ENCODE measurements around the gene E2F6.

The E2F6 gene

DNA sequence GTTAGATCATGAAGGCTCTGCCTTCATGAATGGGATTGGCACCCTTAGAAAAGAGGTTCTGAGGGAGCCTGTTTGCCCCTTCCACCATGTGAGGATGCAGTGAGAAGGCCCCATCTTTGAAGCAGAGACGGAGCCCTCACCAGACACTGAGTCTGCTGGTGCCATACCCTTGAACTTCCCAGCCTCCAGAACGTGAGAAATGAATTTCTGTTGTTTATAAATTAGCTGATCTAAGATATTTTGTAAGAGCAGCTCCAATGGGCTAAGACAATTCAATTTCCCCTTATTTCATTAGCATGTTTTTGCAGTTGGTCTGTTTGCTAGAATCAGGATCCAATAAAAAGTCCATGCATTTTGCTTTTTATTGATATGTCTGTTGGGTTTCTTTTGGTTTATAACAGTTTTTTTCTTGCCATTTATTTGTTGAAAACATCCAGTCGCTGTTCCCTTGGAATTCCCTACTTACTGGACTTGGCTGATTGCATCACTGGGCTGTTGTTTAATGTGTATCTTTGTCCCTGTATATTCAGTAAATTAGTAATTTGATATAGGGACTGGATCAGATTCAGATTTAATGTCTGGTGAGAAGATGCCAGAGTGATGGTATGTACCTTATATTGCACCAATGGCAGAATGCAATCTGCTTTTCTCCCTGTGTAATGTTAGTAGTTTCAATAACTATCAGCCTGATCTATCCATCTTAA lies 43.8 kb upstream of the E2F6 start:
- CTCF ChIA-PET, result interaction anchor here (0.6 to 0.9 kb wide), 2 partner anchors 73 to 82 kb away, joined by 3 read pairs; no protein-coding TSS in a partner anchor
- no peak overlapping the region for H3K27ac ChIP-seq

DNA sequence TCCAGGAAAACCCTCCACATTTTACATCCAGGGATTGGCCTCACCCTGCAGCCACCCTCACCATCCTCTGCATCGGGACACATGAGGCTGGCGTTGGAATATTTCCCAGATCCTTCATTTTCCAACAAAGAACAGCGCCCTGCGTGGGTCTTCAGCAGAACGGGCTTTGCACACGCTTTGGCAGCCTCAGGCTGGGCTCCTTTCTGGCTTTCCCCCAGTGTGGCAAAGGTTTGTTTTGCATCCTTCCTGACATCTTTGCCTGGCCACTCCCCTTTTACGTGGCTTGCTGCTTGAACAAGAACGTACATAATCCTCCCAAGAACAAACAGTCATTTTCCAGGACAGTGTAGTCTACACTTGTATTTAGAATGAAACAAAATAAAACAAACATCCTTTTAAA lies 42.3 kb upstream of the E2F6 start:
- H3K27ac ChIP-seq, result no peak overlapping the region
- POLR2A ChIA-PET (ENCODE audit: low non-redundant PET), result no interaction called here
- CTCF ChIA-PET, result no interaction called here
- DNase-seq (ENCODE audit: low spot score), result no peak
- TF ChIP-seq, protein P1, sequence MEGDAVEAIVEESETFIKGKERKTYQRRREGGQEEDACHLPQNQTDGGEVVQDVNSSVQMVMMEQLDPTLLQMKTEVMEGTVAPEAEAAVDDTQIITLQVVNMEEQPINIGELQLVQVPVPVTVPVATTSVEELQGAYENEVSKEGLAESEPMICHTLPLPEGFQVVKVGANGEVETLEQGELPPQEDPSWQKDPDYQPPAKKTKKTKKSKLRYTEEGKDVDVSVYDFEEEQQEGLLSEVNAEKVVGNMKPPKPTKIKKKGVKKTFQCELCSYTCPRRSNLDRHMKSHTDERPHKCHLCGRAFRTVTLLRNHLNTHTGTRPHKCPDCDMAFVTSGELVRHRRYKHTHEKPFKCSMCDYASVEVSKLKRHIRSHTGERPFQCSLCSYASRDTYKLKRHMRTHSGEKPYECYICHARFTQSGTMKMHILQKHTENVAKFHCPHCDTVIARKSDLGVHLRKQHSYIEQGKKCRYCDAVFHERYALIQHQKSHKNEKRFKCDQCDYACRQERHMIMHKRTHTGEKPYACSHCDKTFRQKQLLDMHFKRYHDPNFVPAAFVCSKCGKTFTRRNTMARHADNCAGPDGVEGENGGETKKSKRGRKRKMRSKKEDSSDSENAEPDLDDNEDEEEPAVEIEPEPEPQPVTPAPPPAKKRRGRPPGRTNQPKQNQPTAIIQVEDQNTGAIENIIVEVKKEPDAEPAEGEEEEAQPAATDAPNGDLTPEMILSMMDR (conservative IDR thresholded peaks at IDR 0.05; ENCODE audit: low read depth), result no peak

More for the DNA sequence above, 43.8 kb upstream of the E2F6 start:
- DNase-seq (ENCODE audit: low spot score), result no peak
- POLR2A ChIA-PET (ENCODE audit: low non-redundant PET), result no interaction called here
- TF ChIP-seq, protein P1 (conservative IDR thresholded peaks at IDR 0.05; ENCODE audit: low read depth), result no peak

DNA sequence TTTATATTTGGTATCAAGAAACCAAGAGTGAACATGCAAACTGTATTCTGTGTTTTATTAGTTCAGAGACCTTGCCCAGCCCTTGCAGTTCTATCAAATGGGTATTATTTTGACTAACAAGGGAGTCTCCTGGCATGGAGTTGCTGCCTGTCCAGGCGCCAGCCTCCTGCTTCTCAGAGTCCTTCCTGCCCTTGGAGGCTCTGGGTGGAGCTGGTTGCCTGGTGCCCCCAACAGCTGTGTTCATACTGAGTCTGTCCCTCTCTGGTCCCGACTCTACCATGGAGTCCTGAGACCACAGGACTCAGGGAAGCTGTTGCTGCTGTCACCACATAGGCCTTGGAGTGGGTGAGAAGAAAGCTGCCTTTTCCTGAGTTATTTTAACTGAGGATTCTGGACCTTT lies 41.6 kb upstream of the E2F6 start:
- no peak for DNase-seq (ENCODE audit: low spot score)
- ChIA-PET POLR2A (ENCODE audit: low non-redundant PET) (no interaction called here), CTCF (no interaction called here)
- no peak overlapping the region for H3K27ac ChIP-seq
- TF ChIP-seq, protein P1 (conservative IDR thresholded peaks at IDR 0.05; ENCODE audit: low read depth), result no peak

DNA sequence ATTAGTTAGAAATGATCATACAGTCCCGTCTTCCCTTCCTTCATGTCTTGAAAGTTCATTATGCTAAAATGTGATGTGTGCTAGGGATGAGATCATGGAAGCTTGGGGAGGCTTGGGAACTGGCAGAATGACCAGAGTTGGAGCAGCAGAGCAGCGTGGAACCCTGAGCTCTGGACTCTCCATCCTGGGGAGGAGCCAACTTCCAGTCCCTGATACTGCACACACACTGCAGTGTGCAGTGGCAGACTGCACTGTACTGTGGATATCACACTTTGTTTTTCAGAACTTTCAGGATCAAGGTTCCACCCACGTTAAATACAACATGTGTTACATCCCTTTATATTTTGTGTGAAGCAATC lies 40.6 kb upstream of the E2F6 start:
- H3K27ac ChIP-seq, result no peak overlapping the region
- CTCF ChIA-PET, result no interaction called here
- DNase-seq (ENCODE audit: low spot score), result no peak
- POLR2A ChIA-PET (ENCODE audit: low non-redundant PET), result no interaction called here
- TF ChIP-seq, protein P1 (conservative IDR thresholded peaks at IDR 0.05; ENCODE audit: low read depth), result no peak

DNA sequence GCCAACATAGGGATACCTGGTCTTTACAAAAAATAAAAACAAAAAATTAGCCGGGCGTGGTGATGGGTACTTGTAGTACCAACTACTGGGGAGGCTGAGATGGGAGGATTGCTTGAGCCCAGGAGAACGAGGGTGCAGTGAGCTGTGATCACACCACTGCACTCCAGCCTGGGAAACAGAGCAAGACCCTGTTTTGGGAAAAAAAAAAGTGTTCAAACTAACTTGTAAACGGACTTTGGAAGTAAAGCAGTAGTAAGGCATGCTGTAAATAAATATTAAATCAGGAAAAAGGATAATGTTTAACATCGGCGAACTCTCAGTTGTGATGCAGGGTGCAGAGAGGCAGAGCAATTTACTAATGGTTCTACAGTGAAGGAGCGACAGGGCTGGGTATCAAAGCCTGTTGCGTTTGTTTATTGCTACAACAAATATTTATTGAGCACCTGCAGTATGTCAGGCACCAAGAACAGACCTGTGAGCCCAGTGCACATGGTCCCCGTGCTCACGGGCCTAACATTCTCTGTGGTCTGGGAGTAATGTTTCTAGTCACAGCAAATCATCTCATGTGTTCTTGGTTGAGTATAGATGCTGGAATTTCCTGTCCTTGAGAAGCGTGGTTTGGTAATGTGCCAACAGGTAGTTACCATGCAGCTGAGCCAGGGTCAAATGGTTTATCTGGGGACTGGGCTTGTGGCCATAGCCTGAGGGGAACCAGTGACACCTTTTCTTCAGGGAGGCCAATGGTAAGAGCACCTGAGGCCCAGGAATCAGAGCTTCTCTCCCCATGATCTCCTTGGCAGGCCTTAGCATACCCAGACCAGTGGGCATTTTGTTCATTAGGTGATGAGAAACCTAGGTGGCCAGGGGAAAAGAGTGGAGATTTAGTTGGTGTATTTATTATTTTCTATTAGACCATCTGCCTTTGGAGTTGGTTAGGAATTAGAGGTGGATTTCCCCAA lies 40.0 kb upstream of the E2F6 start:
- no peak overlapping the region for H3K27ac ChIP-seq
- POLR2A ChIA-PET (ENCODE audit: low non-redundant PET), result no interaction called here
- CTCF ChIA-PET, result no interaction called here
- TF ChIP-seq, protein P1 (conservative IDR thresholded peaks at IDR 0.05; ENCODE audit: low read depth), result no peak
- peak; percentile 65 for DNase-seq (ENCODE audit: low spot score)

DNA sequence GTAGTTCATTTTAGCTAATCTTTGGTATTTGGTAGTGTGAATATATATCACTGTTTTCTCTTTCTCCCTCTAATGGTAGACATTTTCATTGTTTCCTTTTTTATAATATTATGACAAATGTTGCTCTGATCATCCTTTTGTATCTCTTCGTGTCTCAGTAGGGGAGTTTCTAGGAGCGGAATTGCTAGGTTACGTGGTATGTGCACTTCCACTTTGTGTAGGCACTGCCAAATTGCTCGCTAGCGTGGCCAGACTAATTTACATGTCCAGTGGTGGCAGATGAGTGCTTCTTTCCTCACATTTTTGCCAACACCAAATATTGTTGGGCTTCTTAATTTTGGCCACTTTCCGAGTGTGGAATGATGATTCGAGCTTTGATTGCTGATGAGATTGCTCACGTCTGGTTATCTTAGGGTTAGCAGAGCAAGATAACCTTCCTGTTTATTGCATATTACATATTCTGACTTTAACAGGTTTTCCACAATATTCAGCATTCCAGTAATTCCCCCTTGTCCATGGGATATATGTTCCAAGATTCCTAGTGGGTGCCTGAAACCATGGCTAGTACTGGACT lies 37.5 kb upstream of the E2F6 start:
- no peak for DNase-seq (ENCODE audit: low spot score)
- TF ChIP-seq, protein P1 (conservative IDR thresholded peaks at IDR 0.05; ENCODE audit: low read depth), result no peak
- no peak overlapping the region for H3K27ac ChIP-seq
- ChIA-PET POLR2A (ENCODE audit: low non-redundant PET) (no interaction called here), CTCF (no interaction called here)
